HL-60 (cell line): Measurements from ENCODE around the gene FXYD2.

Experiments used
- POLR2AphosphoS5 ChIP-seq: IDR thresholded peaks from 2 replicates; pipeline ENCODE4 v1.6.1; 2012; ENCODE audit warnings: low read depth
- SPI1 ChIP-seq: IDR thresholded peaks from 2 replicates; pipeline ENCODE4 v1.6.1; 2012; ENCODE audit warnings: low read depth, mild to moderate bottlenecking, borderline replicate concordance
- TF ChIP-seq, protein P1 (sequence below): IDR thresholded peaks from one replicate; pipeline ENCODE4 v1.5.1; 2011; ENCODE audit warnings: low read length, control low read depth, inconsistent platforms; ENCODE audit not compliant: insufficient read depth
- TF ChIP-seq, protein P2 (sequence below): IDR thresholded peaks from 2 replicates; pipeline ENCODE4 v1.6.1; 2012; ENCODE audit warnings: low read depth; ENCODE audit not compliant: insufficient replicate concordance

DNA sequence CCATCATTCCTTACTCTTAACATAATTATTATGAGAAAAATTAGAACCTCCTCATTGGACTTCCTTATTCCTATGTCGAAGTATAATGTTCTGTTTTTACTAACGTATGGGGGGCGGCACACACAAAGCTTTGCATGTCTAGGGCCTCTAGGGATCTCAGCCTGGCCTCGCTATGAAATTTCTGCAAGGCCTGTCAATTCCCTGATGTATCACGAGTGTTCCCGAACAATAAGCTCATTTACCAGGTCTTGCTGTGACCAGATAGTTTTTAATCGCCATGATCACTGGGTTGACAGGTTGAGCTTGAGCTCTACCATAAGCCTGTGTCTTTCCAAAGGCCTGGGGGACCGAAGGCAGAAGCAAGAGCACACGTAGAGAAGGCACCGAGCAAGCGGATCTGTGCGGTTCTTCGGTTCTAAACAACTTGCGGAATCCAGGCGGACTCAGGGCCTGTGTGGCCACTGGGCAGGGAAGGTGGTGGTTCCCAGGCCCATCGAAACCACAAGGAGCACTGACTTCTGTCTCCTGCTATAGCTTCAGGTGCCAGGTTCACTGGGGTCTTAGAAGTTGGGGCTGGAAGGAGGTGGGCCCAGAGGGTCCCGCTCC, 10.4 kb upstream of the FXYD2 start:
- TF ChIP-seq POLR2AphosphoS5 (no peak), SPI1 (no peak)
- TF ChIP-seq, protein P1, sequence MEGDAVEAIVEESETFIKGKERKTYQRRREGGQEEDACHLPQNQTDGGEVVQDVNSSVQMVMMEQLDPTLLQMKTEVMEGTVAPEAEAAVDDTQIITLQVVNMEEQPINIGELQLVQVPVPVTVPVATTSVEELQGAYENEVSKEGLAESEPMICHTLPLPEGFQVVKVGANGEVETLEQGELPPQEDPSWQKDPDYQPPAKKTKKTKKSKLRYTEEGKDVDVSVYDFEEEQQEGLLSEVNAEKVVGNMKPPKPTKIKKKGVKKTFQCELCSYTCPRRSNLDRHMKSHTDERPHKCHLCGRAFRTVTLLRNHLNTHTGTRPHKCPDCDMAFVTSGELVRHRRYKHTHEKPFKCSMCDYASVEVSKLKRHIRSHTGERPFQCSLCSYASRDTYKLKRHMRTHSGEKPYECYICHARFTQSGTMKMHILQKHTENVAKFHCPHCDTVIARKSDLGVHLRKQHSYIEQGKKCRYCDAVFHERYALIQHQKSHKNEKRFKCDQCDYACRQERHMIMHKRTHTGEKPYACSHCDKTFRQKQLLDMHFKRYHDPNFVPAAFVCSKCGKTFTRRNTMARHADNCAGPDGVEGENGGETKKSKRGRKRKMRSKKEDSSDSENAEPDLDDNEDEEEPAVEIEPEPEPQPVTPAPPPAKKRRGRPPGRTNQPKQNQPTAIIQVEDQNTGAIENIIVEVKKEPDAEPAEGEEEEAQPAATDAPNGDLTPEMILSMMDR = no peak
- TF ChIP-seq, protein P2, sequence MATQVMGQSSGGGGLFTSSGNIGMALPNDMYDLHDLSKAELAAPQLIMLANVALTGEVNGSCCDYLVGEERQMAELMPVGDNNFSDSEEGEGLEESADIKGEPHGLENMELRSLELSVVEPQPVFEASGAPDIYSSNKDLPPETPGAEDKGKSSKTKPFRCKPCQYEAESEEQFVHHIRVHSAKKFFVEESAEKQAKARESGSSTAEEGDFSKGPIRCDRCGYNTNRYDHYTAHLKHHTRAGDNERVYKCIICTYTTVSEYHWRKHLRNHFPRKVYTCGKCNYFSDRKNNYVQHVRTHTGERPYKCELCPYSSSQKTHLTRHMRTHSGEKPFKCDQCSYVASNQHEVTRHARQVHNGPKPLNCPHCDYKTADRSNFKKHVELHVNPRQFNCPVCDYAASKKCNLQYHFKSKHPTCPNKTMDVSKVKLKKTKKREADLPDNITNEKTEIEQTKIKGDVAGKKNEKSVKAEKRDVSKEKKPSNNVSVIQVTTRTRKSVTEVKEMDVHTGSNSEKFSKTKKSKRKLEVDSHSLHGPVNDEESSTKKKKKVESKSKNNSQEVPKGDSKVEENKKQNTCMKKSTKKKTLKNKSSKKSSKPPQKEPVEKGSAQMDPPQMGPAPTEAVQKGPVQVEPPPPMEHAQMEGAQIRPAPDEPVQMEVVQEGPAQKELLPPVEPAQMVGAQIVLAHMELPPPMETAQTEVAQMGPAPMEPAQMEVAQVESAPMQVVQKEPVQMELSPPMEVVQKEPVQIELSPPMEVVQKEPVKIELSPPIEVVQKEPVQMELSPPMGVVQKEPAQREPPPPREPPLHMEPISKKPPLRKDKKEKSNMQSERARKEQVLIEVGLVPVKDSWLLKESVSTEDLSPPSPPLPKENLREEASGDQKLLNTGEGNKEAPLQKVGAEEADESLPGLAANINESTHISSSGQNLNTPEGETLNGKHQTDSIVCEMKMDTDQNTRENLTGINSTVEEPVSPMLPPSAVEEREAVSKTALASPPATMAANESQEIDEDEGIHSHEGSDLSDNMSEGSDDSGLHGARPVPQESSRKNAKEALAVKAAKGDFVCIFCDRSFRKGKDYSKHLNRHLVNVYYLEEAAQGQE = no peak
